Right lobe of liver (tissue), 4 donors: Measurements from ENCODE around the gene ZBTB7B.

Source experiments
- POLR2A ChIP-seq: fragments of 450-650 bp; IDR thresholded peaks from one replicate; pipeline ENCODE4 v1.6.1; 2017; ENCODE audit warnings: antibody characterized with exemption, mild to moderate bottlenecking
- TF ChIP-seq, protein P1 (sequence below), 4 donors: fragments of 200-600 bp in 3 of 4; fragments of 450-650 bp in 1 of 4; IDR thresholded peaks; one replicate each; pipeline versions ENCODE4 v1.5.1 to v1.8.0; 2016 to 2022; ENCODE audit warnings: antibody characterized with exemption in 4 of 4, mild to moderate bottlenecking in 2 of 4
- donor health status: DM: no; HTN: no; CAD: no.
- donor health status: DM: no; HTN: no; CAD: no.
- donor health status: DM: no; HTN: yes; CAD: no.

DNA sequence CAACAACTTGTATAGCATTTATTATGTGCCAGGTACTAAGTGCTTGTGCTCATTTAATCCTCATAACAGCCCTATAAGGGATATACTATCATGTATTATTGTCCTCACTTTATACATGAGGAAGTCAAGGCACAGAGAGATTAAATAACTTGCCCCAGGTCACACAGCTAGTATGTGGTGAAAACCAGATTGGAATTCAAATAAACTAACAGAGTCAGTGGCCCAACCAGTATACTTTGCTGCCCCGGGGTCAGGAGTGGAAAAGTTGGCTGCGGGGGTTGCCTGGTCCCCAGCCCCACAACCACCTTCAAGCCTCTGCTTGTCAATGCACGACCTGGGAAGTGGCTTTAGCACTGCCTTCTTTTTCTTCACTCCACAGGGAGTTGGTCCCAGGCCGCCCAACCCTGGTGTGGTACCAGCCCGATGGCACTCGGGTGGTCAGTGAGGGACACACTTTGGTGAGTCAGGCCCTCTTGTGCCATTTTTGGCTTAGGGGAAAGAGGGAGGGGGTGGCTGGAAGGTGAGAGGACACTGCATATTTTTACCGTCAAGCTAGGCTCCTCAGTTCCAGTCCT, 51.0 kb downstream of the ZBTB7B start:
- TF ChIP-seq, protein P1, sequence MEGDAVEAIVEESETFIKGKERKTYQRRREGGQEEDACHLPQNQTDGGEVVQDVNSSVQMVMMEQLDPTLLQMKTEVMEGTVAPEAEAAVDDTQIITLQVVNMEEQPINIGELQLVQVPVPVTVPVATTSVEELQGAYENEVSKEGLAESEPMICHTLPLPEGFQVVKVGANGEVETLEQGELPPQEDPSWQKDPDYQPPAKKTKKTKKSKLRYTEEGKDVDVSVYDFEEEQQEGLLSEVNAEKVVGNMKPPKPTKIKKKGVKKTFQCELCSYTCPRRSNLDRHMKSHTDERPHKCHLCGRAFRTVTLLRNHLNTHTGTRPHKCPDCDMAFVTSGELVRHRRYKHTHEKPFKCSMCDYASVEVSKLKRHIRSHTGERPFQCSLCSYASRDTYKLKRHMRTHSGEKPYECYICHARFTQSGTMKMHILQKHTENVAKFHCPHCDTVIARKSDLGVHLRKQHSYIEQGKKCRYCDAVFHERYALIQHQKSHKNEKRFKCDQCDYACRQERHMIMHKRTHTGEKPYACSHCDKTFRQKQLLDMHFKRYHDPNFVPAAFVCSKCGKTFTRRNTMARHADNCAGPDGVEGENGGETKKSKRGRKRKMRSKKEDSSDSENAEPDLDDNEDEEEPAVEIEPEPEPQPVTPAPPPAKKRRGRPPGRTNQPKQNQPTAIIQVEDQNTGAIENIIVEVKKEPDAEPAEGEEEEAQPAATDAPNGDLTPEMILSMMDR (IDR thresholded peaks at IDR 0.05), result no peak
- TF ChIP-seq POLR2A, result no peak
